IPS DF 4.7 (cell line): ENCODE results near the gene RER1.

Source experiments
- DNase-seq: peaks from one replicate; pipeline ENCODE4 v3.0.0-alpha.2; 2013; ENCODE audit warnings: low spot score; ENCODE audit errors: extremely low read depth

The RER1 gene

GRCh38 chr1:2389644-2390043, 2.0 kb upstream of the RER1 start:
- no peak for DNase-seq

- no peak for DNase-seq
Observed at GRCh38 chr1:2391931-2392509, 379 bp downstream of the RER1 start.

GRCh38 chr1:2392686-2393085, 1.0 kb downstream of the RER1 start:
- no peak for DNase-seq

GRCh38 chr1:2393471-2393877, 1.8 kb downstream of the RER1 start:
- DNase-seq, result no peak

- DNase-seq, result no peak
Observed at GRCh38 chr1:2394220-2394619, 2.6 kb downstream of the RER1 start.

- no peak for DNase-seq
Observed at GRCh38 chr1:2394761-2395160, 3.1 kb downstream of the RER1 start.

- no peak for DNase-seq
Observed at GRCh38 chr1:2395245-2395644, 3.6 kb downstream of the RER1 start.

- DNase-seq, result no peak
Observed at GRCh38 chr1:2396059-2396458, 4.4 kb downstream of the RER1 start.

GRCh38 chr1:2396476-2396875, 4.8 kb downstream of the RER1 start:
- DNase-seq, result no peak

- DNase-seq, result no peak
Observed at GRCh38 chr1:2397007-2397679, 5.5 kb downstream of the RER1 start.

- no peak for DNase-seq
Observed at GRCh38 chr1:2398871-2399270, 7.2 kb downstream of the RER1 start.

GRCh38 chr1:2399890-2400575, 8.4 kb downstream of the RER1 start:
- no peak for DNase-seq

- DNase-seq, result no peak
Observed at GRCh38 chr1:2400576-2400909, 8.9 kb downstream of the RER1 start.

GRCh38 chr1:2400950-2401649, 9.5 kb downstream of the RER1 start:
- no peak for DNase-seq

GRCh38 chr1:2402420-2402819, 10.8 kb downstream of the RER1 start:
- no peak for DNase-seq

- no peak for DNase-seq
Observed at GRCh38 chr1:2403273-2403672, 11.6 kb downstream of the RER1 start.

- DNase-seq, result no peak
Observed at GRCh38 chr1:2404142-2404889, 12.7 kb downstream of the RER1 start.

GRCh38 chr1:2404890-2405511, 13.4 kb downstream of the RER1 start:
- no peak for DNase-seq

- DNase-seq, result no peak
Observed at GRCh38 chr1:2405588-2406295, 14.1 kb downstream of the RER1 start.

GRCh38 chr1:2406451-2407041, 14.9 kb downstream of the RER1 start:
- DNase-seq, result no peak
